WTC11 (cell line): ENCODE data around the gene TNNT1.

Experiments used
- CREB1 ChIP-seq: sonication (generic); formaldehyde crosslinking; IDR thresholded peaks from 2 replicates; pipeline ENCODE4 v1.8.0; 2023; ENCODE audit warnings: mild to moderate bottlenecking, missing genetic modification reagents
- PRRX2 ChIP-seq: fragments of 250-450 bp; sonication (Bioruptor Pico); IDR thresholded peaks from 2 replicates; pipeline ENCODE4 v1.8.0; 2021; ENCODE audit warnings: mild to moderate bottlenecking
- TF ChIP-seq, protein P1 (sequence below): fragments of 200-600 bp; IDR thresholded peaks from 2 replicates; pipeline ENCODE4 v1.8.0; 2022; ENCODE audit warnings: antibody characterized with exemption
- TF ChIP-seq, protein P2 (sequence below): sonication (generic); formaldehyde crosslinking; IDR thresholded peaks from 2 replicates; pipeline ENCODE4 v1.8.0; 2023; ENCODE audit warnings: missing genetic modification reagents

GRCh38 chr19:55088021-55088451 lies 61.0 kb downstream of the TNNT1 start:
- TF ChIP-seq, protein P1, sequence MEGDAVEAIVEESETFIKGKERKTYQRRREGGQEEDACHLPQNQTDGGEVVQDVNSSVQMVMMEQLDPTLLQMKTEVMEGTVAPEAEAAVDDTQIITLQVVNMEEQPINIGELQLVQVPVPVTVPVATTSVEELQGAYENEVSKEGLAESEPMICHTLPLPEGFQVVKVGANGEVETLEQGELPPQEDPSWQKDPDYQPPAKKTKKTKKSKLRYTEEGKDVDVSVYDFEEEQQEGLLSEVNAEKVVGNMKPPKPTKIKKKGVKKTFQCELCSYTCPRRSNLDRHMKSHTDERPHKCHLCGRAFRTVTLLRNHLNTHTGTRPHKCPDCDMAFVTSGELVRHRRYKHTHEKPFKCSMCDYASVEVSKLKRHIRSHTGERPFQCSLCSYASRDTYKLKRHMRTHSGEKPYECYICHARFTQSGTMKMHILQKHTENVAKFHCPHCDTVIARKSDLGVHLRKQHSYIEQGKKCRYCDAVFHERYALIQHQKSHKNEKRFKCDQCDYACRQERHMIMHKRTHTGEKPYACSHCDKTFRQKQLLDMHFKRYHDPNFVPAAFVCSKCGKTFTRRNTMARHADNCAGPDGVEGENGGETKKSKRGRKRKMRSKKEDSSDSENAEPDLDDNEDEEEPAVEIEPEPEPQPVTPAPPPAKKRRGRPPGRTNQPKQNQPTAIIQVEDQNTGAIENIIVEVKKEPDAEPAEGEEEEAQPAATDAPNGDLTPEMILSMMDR = no peak
- TF ChIP-seq PRRX2 (CRISPR knock-in tag) (no peak), CREB1 (CRISPR knock-in tag) (no peak)
- TF ChIP-seq, protein P2, sequence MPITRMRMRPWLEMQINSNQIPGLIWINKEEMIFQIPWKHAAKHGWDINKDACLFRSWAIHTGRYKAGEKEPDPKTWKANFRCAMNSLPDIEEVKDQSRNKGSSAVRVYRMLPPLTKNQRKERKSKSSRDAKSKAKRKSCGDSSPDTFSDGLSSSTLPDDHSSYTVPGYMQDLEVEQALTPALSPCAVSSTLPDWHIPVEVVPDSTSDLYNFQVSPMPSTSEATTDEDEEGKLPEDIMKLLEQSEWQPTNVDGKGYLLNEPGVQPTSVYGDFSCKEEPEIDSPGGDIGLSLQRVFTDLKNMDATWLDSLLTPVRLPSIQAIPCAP (CRISPR knock-in tag) = no peak
